Measurements from ENCODE around the gene CDKN2B.
"Not testable (repeated sequence)": the region's sequence is repeated elsewhere in the genome, so short reads cannot be mapped to it uniquely, and the experiment has no call there.

The CDKN2B gene

GRCh38 chr9:22008717-22009505 is at the start of gene CDKN2B:
Gene CDKN2B (minus strand): TSS chr9:22009305. CDS start chr9:22008953, 352 bp downstream.
- peak; percentile 39 to 48 for DNase-seq (ENCODE audit: low read depth in 1 of 2, low spot score in 1 of 2)

DNA sequence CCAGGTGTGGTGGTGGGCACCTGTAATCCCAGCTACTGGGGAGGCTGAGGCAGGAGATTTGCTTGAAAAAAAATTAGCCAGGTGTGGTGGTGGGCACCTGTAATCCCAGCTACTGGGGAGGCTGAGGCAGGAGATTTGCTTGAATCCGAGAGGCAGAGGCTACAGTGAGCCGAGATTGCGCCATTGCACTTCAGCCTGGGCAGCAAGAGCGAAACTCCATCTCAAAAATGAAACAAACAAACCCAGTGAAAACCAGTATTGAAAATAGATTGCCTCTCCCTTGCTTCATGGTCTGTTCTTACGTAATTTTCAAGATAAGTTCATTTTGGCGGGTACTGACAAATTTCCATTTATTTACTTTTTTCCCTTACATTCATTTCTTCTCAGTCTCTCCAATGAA is 48.9 kb upstream of the CDKN2B start:
- DNase-seq (ENCODE audit: low read depth in 1 of 2, low spot score in 1 of 2): not testable (repeated sequence)

DNA sequence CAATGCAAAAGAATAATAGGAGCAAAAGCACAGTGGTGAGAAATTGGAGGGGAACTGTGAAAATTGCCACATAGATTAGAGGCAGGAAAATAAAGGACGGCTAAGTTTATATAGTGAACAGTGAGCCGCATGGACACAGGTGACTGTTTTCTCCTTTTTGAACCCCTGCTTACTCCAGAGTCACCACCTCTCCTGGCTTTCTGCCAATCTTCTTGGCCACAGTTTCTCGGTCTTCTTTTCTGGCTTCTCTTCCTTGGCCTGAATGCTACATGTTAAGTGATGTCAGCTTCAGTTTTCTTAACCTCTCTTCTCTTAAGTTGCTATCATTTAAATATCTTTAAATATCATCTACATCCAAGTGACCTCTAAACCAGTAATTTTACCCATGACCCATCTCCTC is 47.3 kb upstream of the CDKN2B start:
- DNase-seq (ENCODE audit: low read depth in 1 of 2, low spot score in 1 of 2): no peak

DNA sequence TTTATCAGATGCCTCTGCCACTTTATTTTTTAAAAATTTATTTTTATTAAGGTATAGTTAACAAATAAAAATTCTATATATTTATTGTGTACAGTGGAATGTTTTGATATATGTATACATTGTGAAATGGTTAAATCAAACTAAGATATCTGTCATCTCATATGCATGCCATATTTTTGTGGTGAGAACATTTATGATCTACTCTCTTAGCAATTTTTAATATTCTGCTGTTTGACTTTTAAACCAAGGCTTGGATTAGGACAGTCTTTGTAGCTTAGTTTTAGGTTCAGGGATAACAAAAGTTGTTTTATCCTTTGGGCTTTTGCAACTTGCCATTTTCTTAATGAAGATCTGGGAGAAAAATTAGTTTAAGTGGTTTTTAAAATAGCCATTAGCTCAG is 46.0 kb upstream of the CDKN2B start:
- DNase-seq (ENCODE audit: low read depth in 1 of 2, low spot score in 1 of 2): no peak

DNA sequence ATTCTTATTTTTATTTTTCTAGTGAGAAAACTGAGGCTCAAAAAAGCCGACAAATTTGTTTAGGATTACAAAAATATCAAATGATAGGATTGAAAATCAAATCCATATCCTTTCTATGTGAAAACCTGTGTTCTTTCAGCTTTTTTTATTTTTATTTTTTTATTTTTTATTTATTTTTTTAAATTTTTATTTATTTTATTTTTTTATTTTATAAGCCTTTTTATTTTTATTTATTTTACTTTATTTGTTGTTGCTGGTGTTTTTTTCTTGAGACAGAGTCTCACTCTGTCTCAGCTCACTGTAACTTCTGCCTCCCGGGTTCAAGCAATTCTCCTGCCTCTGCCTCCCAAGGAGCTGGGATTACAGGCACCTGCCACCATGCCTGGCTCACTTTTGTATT is 45.4 kb upstream of the CDKN2B start:
- DNase-seq (ENCODE audit: low read depth in 1 of 2, low spot score in 1 of 2): no peak

DNA sequence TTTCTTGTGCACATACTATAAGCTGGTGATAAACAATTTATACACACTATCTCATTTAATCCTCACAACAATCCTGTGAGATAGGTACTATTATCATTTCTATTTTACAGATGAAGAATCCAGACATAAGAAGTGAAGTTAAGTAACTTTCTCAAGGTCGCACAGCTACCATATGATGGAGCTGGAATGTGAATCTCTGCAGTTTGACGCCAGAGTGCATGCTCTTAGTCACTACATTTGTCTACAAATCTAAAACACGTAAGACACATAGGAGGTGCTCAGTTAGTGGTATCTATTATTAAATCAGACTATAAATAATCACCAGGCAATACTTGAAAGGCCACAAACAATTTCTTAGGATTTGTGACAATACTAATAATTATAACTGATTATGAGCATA is 45.0 kb upstream of the CDKN2B start:
- no peak for DNase-seq (ENCODE audit: low read depth in 1 of 2, low spot score in 1 of 2)

GRCh38 chr9:22053178-22053577 is 44.1 kb upstream of the CDKN2B start:
- no peak for DNase-seq (ENCODE audit: low read depth in 1 of 2, low spot score in 1 of 2)

DNA sequence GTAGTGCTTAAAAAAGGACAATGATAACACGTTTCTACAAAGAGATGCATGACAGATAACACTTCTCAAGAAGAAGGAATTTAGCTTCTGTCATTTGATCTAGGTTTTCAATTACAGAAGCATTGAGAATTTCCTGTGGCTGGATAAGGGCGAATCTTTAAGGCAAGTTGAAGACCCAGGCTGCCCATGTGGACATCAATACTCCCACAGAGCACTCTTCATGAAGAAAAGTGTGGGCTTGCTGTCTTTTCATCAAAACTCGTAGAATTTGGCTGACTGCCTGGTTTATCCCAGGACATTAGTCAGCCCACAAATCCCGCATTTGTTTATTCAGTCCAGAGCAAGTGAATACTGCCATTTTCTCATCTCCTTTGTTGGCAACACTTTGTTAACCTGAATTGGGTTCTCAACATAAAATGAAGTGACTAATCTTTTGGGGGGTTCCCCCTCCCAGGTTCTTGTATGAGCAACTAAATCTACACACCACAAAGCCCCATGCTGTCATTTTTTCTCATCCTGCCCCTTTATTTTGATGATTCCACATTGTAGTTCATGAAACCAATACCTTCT is 43.4 kb upstream of the CDKN2B start:
- no peak for DNase-seq (ENCODE audit: low read depth in 1 of 2, low spot score in 1 of 2)

- DNase-seq (ENCODE audit: low read depth in 1 of 2, low spot score in 1 of 2): no peak
Measured at GRCh38 chr9:22050924-22051323, 41.8 kb upstream of the CDKN2B start.

DNA sequence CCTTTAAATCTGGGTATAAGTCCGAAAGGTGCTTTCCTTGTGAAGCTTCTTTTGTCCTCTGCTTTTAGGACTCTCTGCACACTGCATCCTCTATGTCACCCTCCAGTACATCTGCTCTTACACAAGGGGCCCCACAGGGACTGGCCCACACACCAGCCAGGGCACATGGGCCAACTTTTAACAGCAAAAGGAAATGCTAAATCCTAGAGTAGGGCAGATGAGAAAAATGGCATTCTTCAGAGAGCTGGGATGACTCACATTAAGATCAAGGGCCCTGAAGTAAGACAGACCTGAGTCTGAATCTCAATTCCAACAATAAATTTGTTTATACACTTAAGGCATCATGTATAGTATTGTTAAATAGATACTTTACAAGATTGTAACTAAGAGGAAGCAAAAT is 40.3 kb upstream of the CDKN2B start:
- DNase-seq (ENCODE audit: low read depth in 1 of 2, low spot score in 1 of 2): no peak

GRCh38 chr9:22047596-22047995 is 38.5 kb upstream of the CDKN2B start:
- DNase-seq (ENCODE audit: low read depth in 1 of 2, low spot score in 1 of 2): no peak

DNA sequence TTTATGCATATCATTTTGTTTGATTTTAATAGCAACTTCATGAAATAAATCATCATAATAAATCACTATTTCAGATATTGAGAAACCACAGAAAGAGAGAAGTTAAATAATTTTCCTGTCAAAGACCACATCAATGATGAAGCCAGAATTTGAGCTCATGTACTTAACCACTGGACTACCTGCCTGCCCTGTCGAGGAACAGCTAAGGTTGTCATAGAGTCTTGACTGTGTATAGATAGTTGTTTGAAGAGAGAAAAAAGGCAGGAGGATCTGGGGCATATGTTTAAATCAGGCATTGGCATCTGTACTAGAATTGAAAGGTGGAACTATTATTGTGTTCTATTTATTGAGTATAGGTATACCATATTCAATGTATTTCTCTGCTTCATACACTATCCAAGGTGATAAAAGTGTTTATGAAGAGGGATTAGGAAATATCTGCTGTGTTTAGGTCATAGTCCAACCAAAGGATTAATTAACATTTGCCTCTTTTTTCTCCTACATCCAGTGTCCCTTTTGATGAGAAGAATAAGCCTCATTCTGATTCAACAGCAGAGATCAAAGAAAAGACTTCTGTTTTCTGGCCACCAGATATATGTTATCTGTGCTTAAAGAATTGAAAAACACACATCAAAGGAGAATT is 37.3 kb upstream of the CDKN2B start:
- no peak for DNase-seq (ENCODE audit: low read depth in 1 of 2, low spot score in 1 of 2)

- DNase-seq (ENCODE audit: low read depth in 1 of 2, low spot score in 1 of 2): no peak
Measured at GRCh38 chr9:22045423-22045822, 36.3 kb upstream of the CDKN2B start.

GRCh38 chr9:22044583-22044982 is 35.5 kb upstream of the CDKN2B start:
- no peak for DNase-seq (ENCODE audit: low read depth in 1 of 2, low spot score in 1 of 2)

DNA sequence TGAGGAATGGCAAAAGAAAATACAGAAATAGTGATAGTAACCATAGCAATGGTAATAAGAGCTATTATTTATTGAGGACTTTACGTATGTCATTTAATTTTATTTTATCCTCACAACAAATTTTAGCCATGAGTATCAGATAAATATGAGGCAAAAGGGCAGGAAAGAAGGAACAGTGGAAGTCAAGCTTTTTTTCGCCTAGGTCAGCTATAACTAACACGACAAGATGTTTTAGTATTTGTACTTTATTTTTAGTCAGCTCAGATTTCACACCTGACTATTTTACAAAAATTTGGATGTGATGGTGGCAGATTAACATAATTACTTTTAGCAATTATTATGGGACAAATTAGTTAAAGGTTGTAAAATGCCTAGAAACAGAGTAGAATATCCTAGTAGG is 34.8 kb upstream of the CDKN2B start:
- DNase-seq (ENCODE audit: low read depth in 1 of 2, low spot score in 1 of 2): no peak

- DNase-seq (ENCODE audit: low read depth in 1 of 2, low spot score in 1 of 2): no peak
Measured at GRCh38 chr9:22041775-22042174, 32.7 kb upstream of the CDKN2B start.

DNA sequence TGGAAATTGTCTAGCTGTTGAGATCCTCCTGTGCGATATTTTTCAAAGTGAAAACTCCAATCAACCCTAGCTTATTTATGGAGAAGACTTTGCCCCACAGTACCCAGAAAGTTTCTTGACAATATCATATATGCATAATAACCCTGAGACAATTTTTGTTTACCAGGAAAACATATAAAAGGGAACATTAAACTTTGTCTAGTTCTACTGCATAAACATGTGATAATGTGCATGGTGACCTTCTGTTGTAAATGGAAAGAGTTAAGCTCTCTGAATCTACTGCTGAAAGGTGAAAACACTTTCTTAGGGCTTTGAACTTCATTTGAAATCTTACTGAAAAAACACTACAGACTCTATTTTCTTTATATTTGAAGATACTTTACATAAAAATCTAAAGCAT is 32.2 kb upstream of the CDKN2B start:
- DNase-seq (ENCODE audit: low read depth in 1 of 2, low spot score in 1 of 2): no peak

GRCh38 chr9:22040760-22041159 is 31.7 kb upstream of the CDKN2B start:
- DNase-seq (ENCODE audit: low read depth in 1 of 2, low spot score in 1 of 2): no peak

GRCh38 chr9:22039258-22039657 is 30.2 kb upstream of the CDKN2B start:
- DNase-seq (ENCODE audit: low read depth in 1 of 2, low spot score in 1 of 2): no peak

GRCh38 chr9:22037954-22038690 is 29.0 kb upstream of the CDKN2B start:
- no peak for DNase-seq (ENCODE audit: low read depth in 1 of 2, low spot score in 1 of 2)

- DNase-seq (ENCODE audit: low read depth in 1 of 2, low spot score in 1 of 2): no peak
Measured at GRCh38 chr9:22036866-22037626, 27.9 kb upstream of the CDKN2B start.
